GM19455 (cell line): ENCODE results near the gene MAP4K5.
"Not testable (repeated sequence)": the region's sequence is repeated elsewhere in the genome, so short reads cannot be mapped to it uniquely, and the experiment has no call there.

Source experiments
- ATAC-seq: cut with Tn5 transposase; IDR thresholded peaks from one replicate; pipeline ENCODE4 v1.9.1; 2021; ENCODE audit not compliant: unreplicated experiment

Gene MAP4K5

GRCh38 chr14:50532502-50533240 lies at the start of gene MAP4K5:
Gene MAP4K5 (minus strand): TSS chr14:50532569. CDS start chr14:50532049, 520 bp downstream.
- ATAC-seq: peak; percentile 96

GRCh38 chr14:50578433-50578832 lies 46.1 kb upstream of the MAP4K5 start:
- no peak for ATAC-seq

- no peak for ATAC-seq
Measured at GRCh38 chr14:50577982-50578381, 45.6 kb upstream of the MAP4K5 start.

GRCh38 chr14:50575769-50576168 lies 43.4 kb upstream of the MAP4K5 start:
- no peak for ATAC-seq

GRCh38 chr14:50573862-50574261 lies 41.5 kb upstream of the MAP4K5 start:
- ATAC-seq: no peak

- ATAC-seq: no peak
Measured at GRCh38 chr14:50569714-50570274, 37.4 kb upstream of the MAP4K5 start.

- ATAC-seq: no peak
Measured at GRCh38 chr14:50562841-50563240, 30.5 kb upstream of the MAP4K5 start.

- no peak for ATAC-seq
Measured at GRCh38 chr14:50560931-50561285, 28.5 kb upstream of the MAP4K5 start.

GRCh38 chr14:50559990-50560930 lies 27.9 kb upstream of the MAP4K5 start, which contains the start of gene ATL1:
Gene ATL1 (plus strand): TSS chr14:50560145. CDS start chr14:50560266, 121 bp downstream.
- no peak for ATAC-seq

GRCh38 chr14:50552796-50553195 lies 20.4 kb upstream of the MAP4K5 start:
- ATAC-seq: not testable (repeated sequence)

- no peak for ATAC-seq
Measured at GRCh38 chr14:50551877-50552276, 19.5 kb upstream of the MAP4K5 start.

GRCh38 chr14:50550294-50550693 lies 17.9 kb upstream of the MAP4K5 start:
- ATAC-seq: no peak

GRCh38 chr14:50545618-50546017 lies 13.2 kb upstream of the MAP4K5 start:
- no peak for ATAC-seq

- no peak for ATAC-seq
Measured at GRCh38 chr14:50544911-50545310, 12.5 kb upstream of the MAP4K5 start.

GRCh38 chr14:50542941-50543418 lies 10.6 kb upstream of the MAP4K5 start:
- peak; percentile 64 for ATAC-seq

- no peak for ATAC-seq
Measured at GRCh38 chr14:50541159-50541567, 8.8 kb upstream of the MAP4K5 start.

GRCh38 chr14:50539051-50539450 lies 6.7 kb upstream of the MAP4K5 start:
- no peak for ATAC-seq

- not testable (repeated sequence) for ATAC-seq
Measured at GRCh38 chr14:50538034-50538433, 5.7 kb upstream of the MAP4K5 start.

GRCh38 chr14:50534997-50535396 lies 2.6 kb upstream of the MAP4K5 start:
- ATAC-seq: no peak

GRCh38 chr14:50534416-50534815 lies 2.0 kb upstream of the MAP4K5 start:
- ATAC-seq: no peak

- ATAC-seq: no peak
Measured at GRCh38 chr14:50533806-50534205, 1.4 kb upstream of the MAP4K5 start.
